Measurements from ENCODE around the gene INTS1.

The INTS1 gene

GRCh38 chr7:1484569-1484968 is 19.6 kb downstream of the INTS1 start:
- DNase-seq = no peak

GRCh38 chr7:1483536-1484505 is 20.4 kb downstream of the INTS1 start:
- DNase-seq = no peak

- no peak for DNase-seq
Observed at GRCh38 chr7:1483079-1483478, 21.1 kb downstream of the INTS1 start.

- DNase-seq = no peak
Observed at GRCh38 chr7:1481300-1481699, 22.9 kb downstream of the INTS1 start.

- no peak for DNase-seq
Observed at GRCh38 chr7:1480670-1481069, 23.5 kb downstream of the INTS1 start.

GRCh38 chr7:1479287-1479686 is 24.9 kb downstream of the INTS1 start:
- DNase-seq = no peak

GRCh38 chr7:1478480-1478879 is 25.7 kb downstream of the INTS1 start:
- no peak for DNase-seq

- DNase-seq = no peak
Observed at GRCh38 chr7:1476859-1477258, 27.3 kb downstream of the INTS1 start.

- no peak for DNase-seq
Observed at GRCh38 chr7:1475991-1476390, 28.2 kb downstream of the INTS1 start.

GRCh38 chr7:1475393-1475792 is 28.8 kb downstream of the INTS1 start:
- DNase-seq = no peak

GRCh38 chr7:1474736-1475135 is 29.5 kb downstream of the INTS1 start:
- DNase-seq = no peak

- peak; percentile 82 for DNase-seq
Observed at GRCh38 chr7:1473864-1474512, 30.2 kb downstream of the INTS1 start.

GRCh38 chr7:1470901-1471300 is 33.3 kb downstream of the INTS1 start:
- DNase-seq = no peak

- DNase-seq = no peak
Observed at GRCh38 chr7:1468643-1469298, 35.4 kb downstream of the INTS1 start.

GRCh38 chr7:1468203-1468602 is 36.0 kb downstream of the INTS1 start:
- no peak for DNase-seq

GRCh38 chr7:1466524-1467271 is 37.5 kb downstream of the INTS1 start:
- DNase-seq = no peak

GRCh38 chr7:1464694-1465093 is 39.5 kb downstream of the INTS1 start:
- no peak for DNase-seq

- DNase-seq = no peak
Observed at GRCh38 chr7:1463676-1464223, 40.4 kb downstream of the INTS1 start.

- no peak for DNase-seq
Observed at GRCh38 chr7:1461646-1462375, 42.4 kb downstream of the INTS1 start.

GRCh38 chr7:1460821-1461645 is 43.2 kb downstream of the INTS1 start:
- DNase-seq = no peak

Measured in effector CD4-positive, alpha-beta T cell (primary cell).